T-helper 2 cell treated with Interferon-gamma antibody and Interleukin-4, amounts not matched to agents 5 μg/mL and 100 μg/mL, for 36 hours (primary cell): ENCODE data around the gene BICDL1.

Experiments used
- DNase-seq: peaks from one replicate; pipeline ENCODE4 v3.0.0; 2021; ENCODE audit warnings: low spot score
- H3K27ac Mint-ChIP-seq: one replicate; pipeline ENCODE4 v1.8.0; 2021; ENCODE audit warnings: mild to moderate bottlenecking, mixed read lengths
- H3K27me3 Mint-ChIP-seq: one replicate; pipeline ENCODE4 v1.8.0; 2021; ENCODE audit warnings: low read depth, mixed read lengths
- H3K36me3 Mint-ChIP-seq: one replicate; pipeline ENCODE4 v1.8.0; 2021; ENCODE audit warnings: low read depth, mixed read lengths
- H3K4me1 Mint-ChIP-seq: one replicate; pipeline ENCODE4 v1.8.0; 2021; ENCODE audit warnings: low read depth, mixed read lengths
- H3K4me3 Mint-ChIP-seq: one replicate; pipeline ENCODE4 v1.8.0; 2022; ENCODE audit warnings: mild to moderate bottlenecking, moderate library complexity, mixed read lengths
- H3K9me3 Mint-ChIP-seq: one replicate; pipeline ENCODE4 v1.8.0; 2021; ENCODE audit warnings: mixed read lengths

BICDL1 gene

DNA sequence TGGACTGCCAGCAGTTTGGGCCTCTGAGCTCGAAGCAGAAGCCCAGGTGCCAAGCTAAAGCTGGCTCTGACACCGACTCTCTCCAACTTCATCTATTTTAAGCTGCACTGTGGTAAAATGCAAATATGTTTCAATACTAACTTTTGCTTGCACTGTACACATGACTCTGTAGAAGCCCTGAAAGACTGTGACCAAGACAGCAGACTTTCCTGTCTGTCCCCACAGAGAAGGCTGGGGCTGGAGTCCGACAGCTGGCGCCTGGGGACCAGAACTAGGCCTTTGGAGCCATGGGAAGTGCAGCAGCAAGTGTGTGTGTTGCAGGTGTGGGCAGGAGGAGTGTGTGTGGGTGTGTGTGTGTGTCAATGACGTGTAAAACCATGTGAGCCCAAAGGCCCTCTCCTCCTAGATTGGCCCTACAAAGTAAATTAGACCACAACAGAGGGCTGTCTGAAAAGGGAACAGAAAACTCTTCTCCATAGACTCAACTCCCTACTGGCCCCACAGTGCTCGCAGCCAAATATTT, 143.9 kb downstream of the BICDL1 start:
- Mint-ChIP-seq H3K36me3 (peaks cover 58% of the 10 kb centered on the region), H3K27me3 (no peaks in the 10 kb centered on the region), H3K4me3 (no peak overlapping the region), H3K27ac (no peak overlapping the region), H3K9me3 (no peaks in the 10 kb centered on the region), H3K4me1 (no peaks in the 10 kb centered on the region)
- DNase-seq, result no peak

DNA sequence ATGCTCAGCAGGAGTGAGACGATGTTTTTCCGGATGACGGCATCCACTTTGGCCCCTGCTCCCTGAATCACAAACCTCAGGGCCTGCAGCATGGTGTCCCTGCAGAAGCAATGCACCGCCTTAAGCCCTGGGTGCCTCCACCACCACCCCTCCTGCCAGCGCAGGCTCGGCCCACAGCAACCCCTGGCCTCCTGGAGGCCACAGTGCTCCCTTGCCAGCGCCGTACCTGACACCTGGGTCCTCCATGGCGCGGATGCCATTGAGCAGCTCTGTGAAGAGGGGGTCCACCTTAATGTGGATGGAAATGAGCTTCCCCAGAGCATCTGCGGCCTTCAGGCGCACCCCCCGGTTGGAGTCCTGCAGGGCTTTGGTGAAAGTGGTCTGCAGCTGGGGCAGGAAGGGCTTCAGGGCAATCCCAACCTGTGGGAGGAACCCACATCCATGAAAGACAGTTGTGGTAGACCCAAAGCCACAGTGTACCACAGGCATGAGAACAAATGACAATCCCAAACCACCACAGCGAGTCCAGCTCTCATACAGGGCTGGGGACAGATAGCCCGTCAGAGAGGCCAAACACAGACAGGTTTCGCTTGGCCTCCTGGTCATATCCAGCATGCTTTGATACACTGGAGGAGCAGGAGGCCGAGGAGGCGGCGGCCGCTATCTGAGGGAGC, 145.4 kb downstream of the BICDL1 start:
- DNase-seq, result no peak
- Mint-ChIP-seq H3K9me3 (no peaks in the 10 kb centered on the region), H3K27ac (no peak overlapping the region), H3K36me3 (peaks cover 60% of the 10 kb centered on the region), H3K27me3 (no peaks in the 10 kb centered on the region), H3K4me3 (no peak overlapping the region), H3K4me1 (no peaks in the 10 kb centered on the region)

DNA sequence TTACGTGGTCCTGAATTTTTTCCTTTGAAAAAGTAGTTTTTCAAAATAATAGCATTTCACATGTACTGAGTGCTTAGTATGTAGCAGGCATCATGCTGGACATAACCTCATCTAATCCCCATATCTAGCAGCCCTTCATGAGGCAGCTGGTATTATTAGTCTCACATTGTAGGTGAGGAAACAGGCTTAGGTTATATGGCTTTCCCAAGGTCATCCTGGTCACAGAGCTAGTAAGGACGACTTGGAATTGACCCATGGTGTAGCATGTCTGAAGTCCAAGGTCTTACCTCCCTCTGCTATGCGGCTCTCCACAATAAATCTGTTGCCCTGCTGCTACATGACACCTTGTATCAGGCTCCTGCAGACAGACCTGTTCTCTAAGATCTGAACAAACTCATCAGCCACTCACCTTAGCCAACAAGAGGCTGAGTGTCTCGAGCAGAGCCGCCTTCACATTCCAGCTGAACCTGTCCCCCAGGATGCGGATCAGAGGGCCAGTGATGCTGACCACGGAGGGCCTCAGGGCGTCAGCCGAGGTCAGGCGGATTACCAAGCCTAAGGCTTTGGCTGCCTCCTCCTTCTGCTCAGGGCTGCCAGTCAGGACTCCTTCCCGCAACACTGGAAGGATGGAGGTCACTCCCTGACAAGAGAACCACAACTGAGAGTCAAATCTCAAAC, 147.2 kb downstream of the BICDL1 start:
- no peaks in the 10 kb centered on the region for H3K9me3 Mint-ChIP-seq
- H3K4me1 Mint-ChIP-seq, result no peaks in the 10 kb centered on the region
- DNase-seq, result no peak

DNA sequence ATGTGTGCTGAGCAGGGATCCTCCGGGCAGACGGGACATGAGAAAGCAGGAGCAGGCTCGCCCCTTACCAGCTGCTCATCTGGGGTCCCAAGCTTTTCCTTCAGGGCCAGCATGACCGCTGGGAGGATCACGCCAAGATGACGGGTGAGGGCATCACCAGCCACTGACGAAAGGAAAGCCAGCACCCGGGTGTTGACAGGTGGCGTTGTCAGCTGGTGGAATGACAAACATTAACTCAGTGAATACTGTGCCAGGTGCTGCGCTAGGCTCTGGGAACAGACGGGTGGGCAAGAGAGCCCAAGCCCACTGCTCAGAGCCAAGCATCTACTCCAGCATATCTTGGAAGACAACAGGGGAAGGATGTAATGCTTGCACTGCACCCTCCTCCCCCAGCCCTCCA, 148.8 kb downstream of the BICDL1 start:
- Mint-ChIP-seq H3K9me3 (no peaks in the 10 kb centered on the region), H3K4me1 (no peaks in the 10 kb centered on the region), H3K27ac (no peak overlapping the region), H3K36me3 (peaks cover 66% of the 10 kb centered on the region), H3K4me3 (no peak overlapping the region), H3K27me3 (no peaks in the 10 kb centered on the region)
- no peak for DNase-seq

More for the DNA sequence above, 147.2 kb downstream of the BICDL1 start:
- no peak overlapping the region for H3K4me3 Mint-ChIP-seq
- peaks cover 64% of the 10 kb centered on the region for H3K36me3 Mint-ChIP-seq
- H3K27ac Mint-ChIP-seq, result no peak overlapping the region
- H3K27me3 Mint-ChIP-seq, result no peaks in the 10 kb centered on the region

DNA sequence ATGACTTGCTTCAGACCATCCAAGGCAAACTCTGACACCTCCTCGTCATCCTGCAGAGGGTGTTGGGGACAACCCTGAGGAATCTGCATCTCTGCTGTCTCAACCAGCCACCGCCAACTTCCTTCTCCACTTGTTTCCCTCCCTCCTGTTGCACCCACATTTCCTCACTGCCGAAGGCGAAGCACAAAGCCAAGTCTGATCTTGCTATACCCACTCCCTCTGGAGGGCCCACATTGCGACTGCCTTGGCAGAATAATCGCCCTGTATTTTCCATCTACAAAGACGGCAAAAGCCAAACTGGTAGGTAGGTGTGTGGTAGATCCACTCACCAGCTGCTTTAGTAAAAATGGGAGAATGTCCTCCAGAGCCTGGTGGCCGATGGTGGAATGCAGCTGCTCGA, 149.3 kb downstream of the BICDL1 start:
- Mint-ChIP-seq H3K36me3 (peaks cover 61% of the 10 kb centered on the region), H3K27ac (no peak overlapping the region), H3K4me1 (no peaks in the 10 kb centered on the region), H3K27me3 (no peaks in the 10 kb centered on the region), H3K4me3 (no peak overlapping the region), H3K9me3 (no peaks in the 10 kb centered on the region)
- no peak for DNase-seq

DNA sequence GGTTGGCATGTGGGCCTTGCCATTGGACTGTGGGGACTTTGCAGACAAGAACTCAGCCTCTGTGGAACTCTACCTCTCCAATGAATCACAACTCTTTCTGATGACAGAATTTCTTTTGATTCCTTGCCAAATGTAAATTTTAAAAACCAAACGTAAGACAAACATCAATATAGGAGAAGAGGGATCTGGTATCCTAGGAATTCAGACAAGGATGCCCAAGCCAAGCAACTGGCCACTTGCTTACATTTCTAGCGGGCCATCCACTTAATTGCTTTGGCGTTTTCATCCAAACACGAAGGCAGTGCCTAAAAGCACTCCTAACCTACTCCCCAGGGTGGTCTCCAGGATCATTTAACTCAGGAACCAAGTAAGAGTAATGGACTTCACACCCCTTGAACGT, 150.9 kb downstream of the BICDL1 start:
- Mint-ChIP-seq H3K27ac (no peak overlapping the region), H3K4me1 (no peaks in the 10 kb centered on the region), H3K4me3 (no peak overlapping the region), H3K36me3 (peaks cover 60% of the 10 kb centered on the region), H3K9me3 (no peaks in the 10 kb centered on the region), H3K27me3 (no peaks in the 10 kb centered on the region)
- no peak for DNase-seq

DNA sequence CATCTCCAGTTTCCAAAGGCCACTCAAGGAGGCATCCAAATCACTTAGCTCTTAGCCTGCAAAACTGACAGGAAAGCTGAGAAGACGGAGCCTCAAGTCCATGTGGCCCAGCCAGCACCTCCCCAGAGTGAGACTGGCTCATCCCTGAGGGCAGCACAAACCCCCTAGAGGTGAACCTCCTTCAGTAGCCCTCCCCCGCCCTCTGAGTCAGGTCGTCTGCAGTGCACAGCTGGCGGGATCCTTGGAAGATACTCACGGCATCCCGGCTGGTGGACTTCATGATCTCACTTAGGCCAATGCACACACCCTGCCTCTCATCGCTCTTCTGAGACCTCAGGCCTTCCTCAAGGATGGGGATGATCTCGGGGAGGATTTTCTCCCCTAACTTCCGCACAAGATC, 151.6 kb downstream of the BICDL1 start:
- no peaks in the 10 kb centered on the region for H3K4me1 Mint-ChIP-seq
- peaks cover 61% of the 10 kb centered on the region for H3K36me3 Mint-ChIP-seq
- no peak overlapping the region for H3K4me3 Mint-ChIP-seq
- no peaks in the 10 kb centered on the region for H3K9me3 Mint-ChIP-seq
- no peak for DNase-seq
- H3K27me3 Mint-ChIP-seq, result no peaks in the 10 kb centered on the region
- no peak overlapping the region for H3K27ac Mint-ChIP-seq

DNA sequence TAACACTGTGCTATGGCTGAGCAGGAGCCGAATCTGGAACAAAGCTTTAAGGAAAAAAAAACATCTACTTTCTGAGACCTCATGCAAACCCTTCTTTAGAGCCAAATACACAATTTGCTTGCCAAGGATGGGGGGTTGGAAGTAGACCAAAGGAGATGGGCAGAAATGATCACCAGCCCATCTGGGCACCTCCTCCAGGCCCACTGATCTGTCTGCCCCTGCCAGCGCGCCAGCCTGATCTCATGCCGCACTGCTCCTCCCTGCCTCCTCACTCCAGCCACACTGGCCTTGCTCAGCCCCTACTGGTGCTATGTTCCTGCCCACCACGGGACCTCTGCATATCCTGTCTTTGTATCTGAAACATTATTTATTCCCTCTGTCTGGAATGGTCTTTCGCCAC, 152.3 kb downstream of the BICDL1 start:
- Mint-ChIP-seq H3K27me3 (no peaks in the 10 kb centered on the region), H3K36me3 (peaks cover 58% of the 10 kb centered on the region), H3K4me3 (no peak overlapping the region), H3K4me1 (no peaks in the 10 kb centered on the region), H3K27ac (no peak overlapping the region), H3K9me3 (no peaks in the 10 kb centered on the region)
- no peak for DNase-seq

DNA sequence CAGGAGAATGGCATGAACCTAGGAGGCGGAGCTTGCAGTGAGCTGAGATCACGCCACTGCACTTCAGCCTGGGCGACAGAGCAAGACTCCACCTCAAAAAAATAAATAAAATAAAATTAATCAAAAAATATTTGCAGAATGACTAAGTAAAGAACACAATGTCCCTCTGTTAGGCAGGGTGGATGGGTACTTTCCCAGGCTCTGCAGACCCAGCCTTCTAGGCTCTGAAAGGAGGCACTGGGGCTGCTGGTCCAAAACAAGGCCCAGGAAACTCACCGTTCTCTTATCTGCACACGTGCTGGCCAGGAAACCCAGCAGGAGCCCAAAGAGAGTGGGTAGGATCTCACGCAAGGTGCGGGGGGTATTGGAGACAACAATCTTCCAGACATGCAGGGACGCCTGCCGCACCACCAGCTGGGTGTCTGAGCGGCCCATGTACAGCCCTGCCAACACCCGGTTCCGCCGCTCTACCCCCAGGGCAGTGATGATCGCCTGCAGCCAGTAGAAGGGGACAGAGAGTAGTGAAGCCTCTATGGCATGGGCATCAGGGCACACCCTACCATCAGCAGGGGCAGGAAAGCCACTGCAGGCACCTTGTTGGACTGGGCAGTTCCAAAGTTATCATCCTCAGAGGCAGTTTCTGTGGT, 153.3 kb downstream of the BICDL1 start:
- Mint-ChIP-seq H3K4me3 (no peak overlapping the region), H3K27ac (no peak overlapping the region), H3K4me1 (no peaks in the 10 kb centered on the region), H3K9me3 (no peaks in the 10 kb centered on the region), H3K36me3 (peaks cover 56% of the 10 kb centered on the region), H3K27me3 (no peaks in the 10 kb centered on the region)
- no peak for DNase-seq
